Measurements from ENCODE around the gene HOXA7. TPM values are rescaled to one million over a fixed set of nuclear protein-coding genes. Genes with fewer than 3 reads are reported as not detected.

The HOXA7 gene
- total and polyA plus RNA-seq, 2 donors (not counting 1 experiment from before 2014, with no cell fraction given): 0.37 TPM; not detected in 1

GRCh38 chr7:27189997-27190748 lies 33.7 kb upstream of the HOXA7 start:
- no peak overlapping the region for H3K27ac ChIP-seq (ENCODE audit: low read length in 2 of 2)
- peaks cover 90% of the 10 kb centered on the region for H3K27me3 Mint-ChIP-seq

More at GRCh38 chr7:27189997-27190748, 33.7 kb upstream of the HOXA7 start:
- ChIA-PET POLR2A (no interaction called here), CTCF (interaction anchor here (1.0 to 5.9 kb wide), 4 partner anchors 9 to 821 kb away, joined by 3 to 28 read pairs (median 4); no protein-coding TSS in a partner anchor)
- DNase-seq (no peak), ATAC-seq (ENCODE audit: low read depth) (no peak)
- H3K27me3 ChIP-seq (replicated peaks in 1 of 4; ENCODE audit: control extremely low read depth in 1 of 4, control insufficient read depth in 3 of 4, insufficient read depth in 4 of 4, low read length in 3 of 4): peaks cover 2 to 98% (median 84%) of the 10 kb centered on the region in 4 experiments
- H4K20me1 ChIP-seq (ENCODE audit: control insufficient read depth, insufficient read depth, low read length, poor library complexity, severe bottlenecking): no peaks in the 10 kb centered on the region
- Mint-ChIP-seq H3K4me1 (peaks cover 41% of the 10 kb centered on the region), H3K9me3 (ENCODE audit: insufficient read depth) (no peaks in the 10 kb centered on the region), H3K4me3 (peak overlapping the region; percentile 48), H3K27ac (peak overlapping the region; percentile 47)
- no peak overlapping the region for H3K4me3 ChIP-seq (ENCODE audit: control extremely low read depth in 1 of 5, extremely low read depth in 1 of 5, insufficient read depth in 1 of 5, low read depth in 2 of 5, low read length in 4 of 5)
- no peaks in the 10 kb centered on the region for H3K36me3 ChIP-seq (replicated peaks in 1 of 2; ENCODE audit: control extremely low read depth in 1 of 2, control insufficient read depth in 1 of 2, extremely low read depth in 1 of 2, insufficient read depth in 2 of 2, low read length in 1 of 2)
- H3K4me1 ChIP-seq (ENCODE audit: control insufficient read depth in 2 of 2, insufficient read depth in 2 of 2, low read length in 2 of 2): peaks cover 48 to 75% of the 10 kb centered on the region in 2 donors
- intact Hi-C loops (cut with micrococcal nuclease): loop anchor here (5.0 to 10.0 kb wide), 2 partner anchors 38 to 415 kb away; partner anchors contain the start of gene HOXA3
- no peak overlapping the region for H2AFZ ChIP-seq (ENCODE audit: insufficient read depth, low read depth, low read length, poor library complexity, severe bottlenecking)
- peaks cover 0 to 69% (median 6%) of the 10 kb centered on the region in 3 donors for H3K9me3 ChIP-seq (ENCODE audit: control extremely low read depth in 1 of 3, control insufficient read depth in 2 of 3, insufficient read depth in 1 of 3, low read length in 2 of 3)
- 57% methylated on average over 3 of the region's 7 CpGs for WGBS (ENCODE audit: insufficient coverage)
- H3K4me2 ChIP-seq (replicated peaks; ENCODE audit: low read depth, low read length, poor library complexity, severe bottlenecking): no peak overlapping the region
- H3K9ac ChIP-seq (ENCODE audit: low read length): no peak overlapping the region
- no peak for TF ChIP-seq EZH2 (IDR thresholded peaks at IDR 0.05; ENCODE audit: borderline replicate concordance, insufficient read depth, low read depth, low read length, poor library complexity, severe bottlenecking)
- TF ChIP-seq CTCF (IDR thresholded peaks at IDR 0.05): no peak
- H3K79me2 ChIP-seq (ENCODE audit: control insufficient read depth, insufficient read depth, low read length): no peaks in the 10 kb centered on the region

Data from B cell (primary cell).